Kidney (tissue), 14 donors: ENCODE results near the gene SMAD7. TPM values are rescaled to one million over a fixed set of nuclear protein-coding genes. Genes with fewer than 3 reads are reported as not detected.

ENCODE experiments used
- DNase-seq, 5 donors: peaks; one replicate each; pipeline ENCODE4 v3.0.0-alpha.2; 2013 to 2020
- FAIRE-seq: peaks from 2 replicates; lab custom pipeline; 2012; peaks lifted over from hg19 to GRCh38; lab: Jason Lieb, UNC
- H3K27ac ChIP-seq, 2 donors: one replicate each; pipeline ENCODE4 v1.7.0; 2013; ENCODE audit warnings: low read depth in 2 of 2, low read length in 2 of 2, inconsistent platforms in 1 of 2
- H3K27me3 ChIP-seq: one replicate; pipeline ENCODE4 v1.7.1; 2013; ENCODE audit warnings: low read length, inconsistent platforms; ENCODE audit not compliant: control insufficient read depth, insufficient read depth
- H3K36me3 ChIP-seq, 3 donors: one replicate each; pipeline versions ENCODE4 v1.7.0 to v1.7.1; 2013; ENCODE audit warnings: low read length in 3 of 3, control low read depth in 1 of 3, inconsistent platforms in 1 of 3; ENCODE audit not compliant: insufficient read depth in 3 of 3, control insufficient read depth in 2 of 3
- H3K4me1 ChIP-seq, 3 donors: one replicate each; pipeline versions ENCODE4 v1.7.0 to v1.7.1; 2013; ENCODE audit warnings: low read length in 3 of 3, inconsistent platforms in 1 of 3, low read depth in 1 of 3; ENCODE audit not compliant: control insufficient read depth in 2 of 3, insufficient read depth in 2 of 3
- H3K4me3 ChIP-seq, 3 donors: one replicate each; pipeline versions ENCODE4 v1.7.0 to v1.8.1; 2013; ENCODE audit warnings: low read length in 3 of 3, control low read depth in 1 of 3, inconsistent platforms in 1 of 3
- H3K9ac ChIP-seq, 3 donors: one replicate each; pipeline versions ENCODE4 v1.7.0 to v1.7.1; 2013; ENCODE audit warnings: low read length in 3 of 3, control low read depth in 1 of 3, inconsistent platforms in 1 of 3
- H3K9me3 ChIP-seq, 3 donors: one replicate each; pipeline versions ENCODE4 v1.7.0 to v1.7.1; 2013; ENCODE audit warnings: low read length in 3 of 3, control low read depth in 1 of 3, inconsistent platforms in 1 of 3; ENCODE audit not compliant: control insufficient read depth in 2 of 3, insufficient read depth in 1 of 3
- intact Hi-C: fragments of 100-400 bp; cut with DNase I; formaldehyde crosslinking; loops from one replicate; pipeline ENCODE4 v1.11.1; 2022
- polyA plus RNA-seq: library from polyadenylated mRNA; stranded (reverse); fragments of 350-450 nt; fragmentation: Illumina TruSeq; extraction: RNeasy Lipid Tissue Mini Kit (QIAGEN cat#74804); gene quantifications from one replicate; pipeline ENCODE4 v1.2.3, GENCODE V29; 2014; ENCODE audit warnings: low read depth, low replicate concordance; ENCODE audit not compliant: insufficient read depth
- total RNA-seq: library from RNA; stranded (reverse); fragmentation: NEBNext Ultra II Directional; extraction: Animal tissue kit (Norgen Biotek cat#: 25700); gene quantifications from one replicate; pipeline ENCODE4 v1.2.1, GENCODE V29; 2021
- TF ChIP-seq, protein P1 (sequence below): IDR thresholded peaks from 3 replicates; pipeline ENCODE4 v1.5.1; 2012; ENCODE audit warnings: mild to moderate bottlenecking, moderate library complexity, borderline replicate concordance; ENCODE audit not compliant: insufficient read depth; ENCODE audit errors: extremely low read depth
- donor health status: control.
- donor health status: control.
- donor health status: control.
- donor health status: control.
- donor health status: control.
- donor health status: DM: yes; HTN: yes; CAD: no.
- donor health status: Normal renal cell carcinoma (clear cell type).

The SMAD7 gene
- total and polyA plus RNA-seq, 2 donors from 2014 or later = 17.3 to 32.6 TPM

- intact Hi-C loops = loop anchor here (10.0 kb wide), 1 partner anchor 100 kb away; no protein-coding TSS in a partner anchor
- DNase-seq (no peak), FAIRE-seq (no peak)
- H3K36me3 ChIP-seq = peaks cover 0 to 39% (median 3%) of the 10 kb centered on the region in 3 donors
- TF ChIP-seq, protein P1, sequence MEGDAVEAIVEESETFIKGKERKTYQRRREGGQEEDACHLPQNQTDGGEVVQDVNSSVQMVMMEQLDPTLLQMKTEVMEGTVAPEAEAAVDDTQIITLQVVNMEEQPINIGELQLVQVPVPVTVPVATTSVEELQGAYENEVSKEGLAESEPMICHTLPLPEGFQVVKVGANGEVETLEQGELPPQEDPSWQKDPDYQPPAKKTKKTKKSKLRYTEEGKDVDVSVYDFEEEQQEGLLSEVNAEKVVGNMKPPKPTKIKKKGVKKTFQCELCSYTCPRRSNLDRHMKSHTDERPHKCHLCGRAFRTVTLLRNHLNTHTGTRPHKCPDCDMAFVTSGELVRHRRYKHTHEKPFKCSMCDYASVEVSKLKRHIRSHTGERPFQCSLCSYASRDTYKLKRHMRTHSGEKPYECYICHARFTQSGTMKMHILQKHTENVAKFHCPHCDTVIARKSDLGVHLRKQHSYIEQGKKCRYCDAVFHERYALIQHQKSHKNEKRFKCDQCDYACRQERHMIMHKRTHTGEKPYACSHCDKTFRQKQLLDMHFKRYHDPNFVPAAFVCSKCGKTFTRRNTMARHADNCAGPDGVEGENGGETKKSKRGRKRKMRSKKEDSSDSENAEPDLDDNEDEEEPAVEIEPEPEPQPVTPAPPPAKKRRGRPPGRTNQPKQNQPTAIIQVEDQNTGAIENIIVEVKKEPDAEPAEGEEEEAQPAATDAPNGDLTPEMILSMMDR = no peak
- H3K27me3 ChIP-seq = no peaks in the 10 kb centered on the region
- no peaks in the 10 kb centered on the region for H3K9me3 ChIP-seq
- peaks cover 14 to 74% (median 66%) of the 10 kb centered on the region in 3 donors for H3K4me1 ChIP-seq
- H3K9ac ChIP-seq = peak overlapping the region in 2 of 3 donors; percentile 53 to 84
- H3K27ac ChIP-seq = peak overlapping the region; percentile 92
- peak overlapping the region in 2 of 3 donors; percentile 1 to 99 for H3K4me3 ChIP-seq
Observed at GRCh38 chr18:48944634-48945033, 6.1 kb downstream of the SMAD7 start.

- Histone ChIP-seq H3K4me3 (peak overlapping the region in 2 of 3 donors; percentile 47 to 99), H3K9ac (peak overlapping the region in 2 of 3 donors; percentile 53 to 84), H3K27ac (peak overlapping the region; percentile 92), H3K4me1 (peaks cover 14 to 74% (median 69%) of the 10 kb centered on the region in 3 donors), H3K9me3 (no peaks in the 10 kb centered on the region), H3K27me3 (no peaks in the 10 kb centered on the region), H3K36me3 (peaks cover 0 to 33% (median 3%) of the 10 kb centered on the region in 3 donors)
- TF ChIP-seq, protein P1 = no peak
- intact Hi-C loops = loop anchor here (10.0 kb wide), 1 partner anchor 99 kb away; no protein-coding TSS in a partner anchor
- no peak for FAIRE-seq
- no peak for DNase-seq
Observed at GRCh38 chr18:48943736-48944527, 6.8 kb downstream of the SMAD7 start.

DNA sequence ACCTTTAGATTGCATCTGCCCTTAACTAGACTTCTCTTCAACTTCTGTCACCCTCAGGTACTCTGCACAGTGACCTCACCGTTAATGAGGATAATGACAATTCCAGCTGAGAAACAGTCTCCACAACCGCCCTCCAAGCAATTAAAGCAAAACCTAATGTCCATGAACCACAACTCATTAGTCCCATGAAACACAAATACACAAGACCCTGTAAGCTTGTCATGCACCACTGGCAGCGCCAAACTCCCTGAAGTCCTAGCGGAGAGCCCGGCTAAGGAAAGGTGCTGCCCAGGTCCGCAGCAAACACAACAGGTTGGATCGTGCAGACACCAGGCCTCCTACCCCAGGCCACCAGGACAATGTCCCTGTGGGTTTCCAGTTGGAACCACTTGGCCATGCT lies 7.4 kb downstream of the SMAD7 start:
- Histone ChIP-seq H3K9me3 (no peaks in the 10 kb centered on the region), H3K27me3 (no peaks in the 10 kb centered on the region), H3K4me3 (peak overlapping the region; percentile 42 to 99 (median 47)), H3K36me3 (peaks cover 0 to 37% (median 3%) of the 10 kb centered on the region in 3 donors), H3K27ac (peak overlapping the region; percentile 92), H3K9ac (peak overlapping the region; percentile 13 to 84 (median 37)), H3K4me1 (peaks cover 14 to 79% (median 74%) of the 10 kb centered on the region in 3 donors)
- intact Hi-C loops = loop anchor here (10.0 kb wide), 1 partner anchor 99 kb away; no protein-coding TSS in a partner anchor
- TF ChIP-seq, protein P1 = no peak
- DNase-seq (peak in 3 of 5 donors; percentile 46 to 80 (median 77)), FAIRE-seq (no peak)
